HG03442 (cell line): ENCODE measurements around the gene SLC2A8.
A peak's percentile ranks its signal among the peaks of the same experiment; 100 is the strongest.

Source experiments
- ATAC-seq: cut with Tn5 transposase; IDR thresholded peaks from one replicate; pipeline ENCODE4 v1.9.1; 2021; ENCODE audit warnings: mild to moderate bottlenecking, moderate library complexity; ENCODE audit not compliant: unreplicated experiment

SLC2A8 gene

DNA sequence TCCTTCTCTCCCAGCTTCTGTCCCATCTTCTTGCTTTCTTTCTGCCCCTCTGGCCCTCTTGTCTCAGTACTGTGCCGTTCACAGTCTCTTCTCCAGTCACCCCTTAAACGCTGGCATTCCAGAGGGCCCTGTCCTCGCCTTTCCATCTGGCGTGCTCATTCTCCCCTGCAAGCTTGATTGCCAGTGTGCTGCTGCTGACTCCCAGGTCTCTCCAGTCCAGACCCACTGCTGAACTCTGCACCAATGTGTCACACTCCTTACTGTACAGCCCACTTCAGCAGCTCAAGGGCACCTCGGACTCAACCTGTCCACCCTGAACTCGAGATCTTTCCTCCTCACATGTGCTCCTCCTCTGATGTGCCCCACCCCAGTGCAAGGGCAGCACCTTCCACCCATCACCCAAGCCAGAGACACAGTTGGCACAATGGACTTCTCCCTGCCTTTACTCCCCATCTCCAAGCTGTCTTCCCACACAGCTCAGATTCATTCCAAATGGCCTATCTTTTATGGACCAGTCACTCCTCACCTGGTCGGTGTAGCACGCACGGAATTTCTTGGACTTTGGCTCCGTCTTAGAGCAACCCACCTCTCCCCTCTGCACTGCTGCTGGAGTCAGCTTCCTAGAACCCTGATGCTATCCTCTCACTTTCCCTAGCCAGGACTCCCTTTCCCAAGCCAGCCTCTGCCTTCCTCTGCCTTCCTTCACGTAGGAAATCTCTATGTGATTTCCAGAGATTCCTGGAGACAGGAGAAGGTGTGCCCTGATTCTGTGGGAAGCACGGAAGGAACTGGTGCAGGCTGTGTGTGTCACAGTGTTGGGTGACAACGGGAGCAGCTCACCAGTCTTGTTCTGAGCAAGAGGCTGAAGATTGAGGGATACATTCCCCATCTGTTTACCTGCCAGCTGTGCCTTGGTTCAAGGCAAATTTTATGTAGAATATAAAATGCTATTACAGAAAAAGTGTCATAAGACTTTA lies 26.0 kb upstream of the SLC2A8 start:
- no peak for ATAC-seq

DNA sequence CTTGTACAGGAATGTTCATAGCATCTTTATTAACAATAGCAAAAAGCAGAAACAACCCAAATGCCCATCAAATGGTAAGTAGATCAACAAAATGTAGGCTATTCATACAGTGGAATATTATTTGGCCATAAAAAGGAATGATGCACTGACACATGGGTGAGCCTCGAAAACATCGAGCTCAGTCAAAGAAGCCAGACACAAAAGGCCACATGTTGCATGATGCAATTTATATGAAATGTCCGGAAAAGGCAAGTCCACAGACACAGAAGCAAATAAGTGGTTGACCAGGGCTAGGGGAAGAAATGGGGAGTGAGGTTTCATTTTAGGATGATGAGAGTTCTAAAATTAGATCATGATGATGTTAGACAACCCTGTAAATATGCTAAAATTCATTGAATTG lies 16.5 kb upstream of the SLC2A8 start:
- no peak for ATAC-seq

DNA sequence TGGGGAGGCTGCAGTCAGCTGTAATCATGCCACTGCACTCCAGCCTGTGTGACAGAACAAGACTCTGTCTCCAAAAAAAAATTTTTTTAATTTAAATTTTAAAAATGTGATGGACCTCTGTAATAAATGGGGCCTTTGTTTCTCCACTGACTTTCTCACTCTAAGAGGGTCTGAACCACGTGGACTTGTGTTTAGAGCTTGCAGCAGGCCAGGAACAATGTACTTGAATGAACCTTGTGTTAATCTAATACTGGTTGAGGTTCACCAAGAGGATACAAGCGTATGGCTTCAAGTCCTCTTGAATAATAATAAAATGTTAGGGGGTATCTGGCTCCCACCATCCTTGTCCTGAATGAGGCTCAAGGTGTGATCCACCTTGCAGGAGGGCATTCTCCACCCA lies 14.4 kb upstream of the SLC2A8 start:
- no peak for ATAC-seq

DNA sequence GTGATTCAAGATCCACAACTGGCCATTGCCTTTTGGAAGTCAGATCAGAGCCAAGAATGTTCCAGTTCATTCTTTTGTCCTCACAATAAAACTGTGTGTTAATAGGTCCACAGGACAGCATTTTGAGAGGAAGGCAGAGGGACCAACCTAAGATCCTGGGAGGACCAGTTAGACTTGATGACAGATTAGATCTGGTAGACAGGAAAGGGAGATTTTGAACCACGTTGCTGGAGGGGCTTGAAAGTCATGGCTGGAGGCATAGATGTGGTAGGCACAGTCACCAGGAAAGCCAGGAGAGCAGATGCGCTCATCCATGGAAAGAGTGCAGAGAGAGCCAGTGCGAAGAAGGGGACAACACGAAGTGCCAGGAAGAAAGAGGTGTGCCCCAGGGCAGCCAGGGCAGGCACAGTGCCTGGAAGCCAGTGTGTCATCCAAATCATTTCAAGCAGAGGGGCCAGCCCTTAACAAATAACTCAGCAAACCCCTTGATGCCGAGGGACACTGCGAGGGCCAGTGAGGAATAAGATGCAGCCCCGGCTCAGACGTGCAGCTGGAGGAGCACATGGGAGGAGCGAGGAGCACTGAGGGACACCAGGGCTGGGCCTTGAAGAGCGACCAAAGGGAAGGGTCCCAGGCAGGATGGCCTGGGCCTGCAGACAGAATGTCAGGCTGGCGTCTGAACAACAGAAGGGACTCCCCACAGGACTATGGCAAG lies 12.8 kb upstream of the SLC2A8 start:
- no peak for ATAC-seq

DNA sequence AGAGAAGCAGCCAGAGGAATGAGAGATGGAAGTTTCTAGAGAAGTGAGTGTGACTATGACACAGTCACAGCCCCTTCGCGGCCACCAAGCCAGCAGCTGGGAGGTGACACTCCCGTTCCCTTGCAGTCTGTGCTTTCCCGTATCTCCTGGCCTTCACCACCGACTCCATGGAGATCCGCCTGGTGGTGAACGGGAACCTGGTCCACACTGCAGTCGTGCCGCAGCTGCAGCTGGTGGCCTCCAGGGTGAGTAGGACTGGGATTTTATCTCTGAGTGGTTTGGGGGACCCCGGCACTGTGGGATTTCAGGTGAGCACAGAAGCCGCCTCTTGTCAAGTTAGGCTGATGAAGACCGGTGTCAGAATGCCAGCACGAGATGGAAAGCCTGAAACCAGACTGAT lies 12.1 kb upstream of the SLC2A8 start:
- no peak for ATAC-seq

DNA sequence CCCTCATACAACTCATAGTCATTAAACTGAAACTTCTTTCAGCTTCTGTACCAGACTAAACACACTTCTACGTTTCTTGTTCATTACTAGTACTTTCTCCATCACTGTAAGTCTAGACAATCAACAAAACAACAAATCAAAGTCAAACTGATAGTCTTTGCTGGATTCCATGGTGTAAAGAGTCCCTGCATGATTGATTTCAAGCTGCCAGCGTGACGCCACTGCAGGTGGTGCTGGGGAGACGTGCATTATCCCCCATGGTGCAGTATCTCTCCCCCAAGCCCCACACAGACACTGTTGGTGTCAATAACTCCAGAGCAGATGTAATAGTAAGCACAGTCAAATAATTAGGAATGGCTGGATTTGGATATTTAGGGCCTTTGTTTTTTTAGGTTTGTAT lies 10.7 kb upstream of the SLC2A8 start:
- no peak for ATAC-seq

DNA sequence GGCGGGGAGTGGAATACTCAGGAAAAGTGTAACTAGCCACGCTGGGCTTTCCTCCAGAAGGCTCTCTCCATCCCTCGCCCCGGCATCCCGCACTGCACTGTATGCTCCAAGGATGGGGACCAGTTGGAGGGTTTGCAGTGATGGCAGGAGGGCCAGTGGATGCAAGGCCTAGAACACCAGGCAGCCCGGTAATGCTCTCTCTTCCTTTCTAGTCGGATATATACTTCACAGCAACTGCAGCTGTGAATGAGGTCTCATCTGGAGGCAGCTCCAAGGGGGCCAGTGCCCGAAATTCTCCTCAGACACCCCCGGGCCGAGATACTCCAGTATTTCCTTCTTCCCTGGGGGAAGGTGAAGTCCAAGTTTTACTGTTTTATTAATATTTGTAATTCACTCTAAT lies 10.0 kb upstream of the SLC2A8 start:
- no peak for ATAC-seq

DNA sequence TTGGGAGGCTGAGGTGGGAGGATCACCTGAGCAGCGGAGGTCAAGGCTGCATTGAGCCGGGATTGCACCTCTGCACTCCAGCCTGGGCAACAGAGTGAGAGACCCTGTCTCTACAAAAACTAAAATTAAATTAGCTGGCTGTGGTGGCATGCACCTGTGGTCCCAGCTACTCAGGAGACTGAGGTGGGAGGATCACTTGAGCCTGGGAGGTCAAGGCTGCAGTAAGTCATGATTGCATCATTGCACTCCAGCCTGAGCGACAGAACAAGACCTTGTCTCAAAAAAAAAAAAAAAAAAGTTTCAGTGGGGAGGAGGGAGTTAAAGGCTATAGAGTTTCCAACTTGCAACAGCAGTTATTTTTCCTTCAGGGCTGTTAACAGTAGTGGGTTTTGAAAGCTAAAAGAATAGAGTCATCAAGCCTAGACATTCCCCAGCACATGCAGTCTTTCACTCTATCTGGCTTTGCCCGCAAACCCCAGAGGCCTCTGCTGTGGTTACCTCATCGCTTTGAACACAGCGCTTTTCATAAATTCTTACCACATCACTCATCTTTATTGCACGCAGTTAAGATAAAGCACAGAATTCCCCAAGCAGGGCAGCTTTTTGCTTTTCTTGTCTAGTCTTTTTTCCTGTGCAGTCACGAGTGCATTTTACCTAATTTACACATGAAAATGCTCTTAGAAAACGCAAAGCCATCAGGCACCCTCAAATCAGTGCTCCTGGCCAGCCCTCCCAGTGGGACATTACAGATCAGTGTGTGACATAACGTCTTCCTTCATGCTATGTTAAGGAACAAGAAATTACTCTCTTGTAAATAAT lies 8.7 kb upstream of the SLC2A8 start:
- peak; percentile 82 for ATAC-seq

DNA sequence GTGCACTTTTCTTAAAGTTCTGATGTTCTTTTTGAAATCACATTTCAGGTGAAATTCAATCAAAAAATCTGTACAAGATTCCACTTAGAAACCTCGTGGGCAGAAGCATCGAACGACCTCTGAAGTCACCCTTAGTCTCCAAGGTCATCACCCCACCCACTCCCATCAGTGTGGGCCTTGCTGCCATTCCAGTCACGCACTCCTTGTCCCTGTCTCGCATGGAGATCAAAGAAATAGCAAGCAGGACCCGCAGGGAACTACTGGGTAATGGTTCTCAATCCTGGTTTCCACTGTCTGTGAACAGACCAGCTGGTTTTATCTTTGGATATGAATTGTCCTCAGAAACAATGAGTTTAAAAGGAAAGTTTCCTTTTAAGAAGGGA lies 8.1 kb upstream of the SLC2A8 start:
- ATAC-seq: peak; percentile 7

DNA sequence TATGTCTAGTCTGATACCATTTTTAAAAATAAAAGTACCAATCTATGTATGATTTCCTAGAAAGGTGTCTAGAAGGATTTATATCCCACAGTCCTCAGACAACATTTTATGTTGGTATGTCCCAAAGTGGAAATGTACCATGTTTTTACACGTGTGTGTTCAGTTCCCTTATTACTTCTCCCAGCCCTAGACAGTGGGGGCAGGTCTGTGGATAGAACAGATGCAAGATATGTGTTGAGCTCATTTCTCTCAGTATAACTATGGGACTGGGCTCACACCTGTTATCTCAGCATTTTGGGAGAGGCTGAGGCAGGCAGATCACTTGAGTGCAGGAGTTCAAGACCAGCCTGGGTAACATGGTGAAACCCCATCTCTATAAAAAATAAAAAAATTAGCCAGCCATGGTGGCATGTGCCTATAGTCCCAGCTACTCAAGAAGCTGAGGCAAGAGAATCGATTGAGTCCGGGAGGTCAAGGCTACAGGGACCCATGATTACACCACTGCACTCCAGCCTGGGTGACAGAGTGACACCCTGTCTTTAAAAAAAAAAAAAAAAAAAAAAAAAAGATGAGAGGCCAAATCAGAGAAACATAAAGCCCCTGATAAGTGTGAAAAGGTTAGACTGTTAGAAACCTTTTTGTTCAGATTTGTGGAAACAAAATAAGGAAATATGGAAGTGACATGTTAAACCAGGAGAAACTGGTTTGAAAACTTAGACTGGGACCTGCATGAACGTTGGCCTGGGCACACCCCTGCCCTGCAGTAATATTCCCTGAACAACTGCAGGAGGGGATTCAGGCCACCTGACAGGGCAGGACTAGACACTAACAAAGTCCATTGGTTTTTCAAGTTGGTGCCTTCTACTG lies 7.4 kb upstream of the SLC2A8 start:
- no peak for ATAC-seq

DNA sequence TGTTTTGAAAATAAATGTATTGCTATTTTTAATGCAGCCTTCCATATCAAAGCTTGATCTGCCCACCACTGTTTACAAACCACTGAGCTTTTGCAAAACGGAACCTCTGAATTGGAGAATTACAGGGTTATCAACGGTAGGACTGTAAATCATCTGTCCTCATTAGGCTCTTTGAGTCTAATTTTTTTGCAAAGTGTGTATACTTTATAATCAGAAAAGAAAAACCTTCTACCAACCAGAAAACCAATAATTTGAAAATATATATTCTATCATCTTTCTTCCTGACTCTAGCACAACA lies 6.8 kb upstream of the SLC2A8 start:
- ATAC-seq: no peak

DNA sequence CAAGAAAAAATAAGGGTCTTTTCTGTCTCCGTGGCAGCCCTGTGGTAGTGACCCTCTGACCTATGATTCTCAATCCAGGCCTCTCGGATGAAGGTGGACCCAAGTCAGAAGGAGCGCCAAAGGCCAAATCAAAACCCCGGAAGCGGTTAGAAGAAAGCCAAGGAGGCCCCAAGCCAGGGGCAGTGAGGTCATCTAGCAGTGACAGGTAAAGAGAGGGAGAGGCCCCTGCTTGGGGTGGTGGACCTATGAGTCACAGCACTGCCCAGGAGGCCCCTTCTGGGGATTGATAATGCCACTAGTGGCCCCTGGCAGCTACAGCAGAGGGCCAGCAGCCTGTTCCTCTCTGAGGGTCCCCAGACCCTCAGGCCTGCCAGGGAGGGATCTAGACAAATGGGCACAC lies 6.4 kb upstream of the SLC2A8 start:
- no peak for ATAC-seq

DNA sequence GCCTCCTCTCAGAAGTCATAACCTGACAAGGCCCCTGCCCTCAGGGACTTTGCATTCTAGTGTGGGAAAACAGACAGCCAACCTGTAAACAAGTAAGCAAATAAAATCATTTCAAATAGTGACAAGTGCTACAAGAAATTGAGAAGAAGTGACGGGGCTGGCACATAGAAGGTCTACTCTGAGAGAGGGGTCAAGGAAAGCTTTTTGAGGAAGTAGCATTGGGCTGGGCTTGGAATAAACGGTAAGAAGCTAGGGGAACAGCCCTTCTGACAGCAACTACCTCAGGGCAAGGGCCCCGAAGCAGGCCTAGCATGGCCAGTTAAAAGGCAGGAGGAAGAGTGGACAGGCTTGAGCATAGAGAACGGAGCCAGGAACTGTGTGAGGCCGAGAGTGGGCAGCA lies 4.8 kb upstream of the SLC2A8 start:
- no peak for ATAC-seq

DNA sequence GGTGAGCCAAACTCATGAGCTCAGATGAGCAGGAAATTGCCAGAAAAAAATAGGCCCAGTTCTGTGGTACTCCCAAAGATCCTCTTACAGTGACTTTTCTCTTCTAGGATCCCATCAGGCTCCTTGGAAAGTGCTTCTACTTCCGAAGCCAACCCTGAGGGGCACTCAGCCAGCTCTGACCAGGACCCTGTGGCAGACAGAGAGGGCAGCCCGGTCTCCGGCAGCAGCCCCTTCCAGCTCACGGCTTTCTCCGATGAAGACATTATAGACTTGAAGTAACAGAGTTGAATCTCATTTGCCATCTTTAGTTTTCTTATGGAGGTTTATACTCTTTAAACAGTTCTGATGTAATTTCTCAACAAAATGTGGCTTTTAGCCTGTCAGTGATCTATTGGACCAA lies 4.0 kb upstream of the SLC2A8 start:
- ATAC-seq: no peak

DNA sequence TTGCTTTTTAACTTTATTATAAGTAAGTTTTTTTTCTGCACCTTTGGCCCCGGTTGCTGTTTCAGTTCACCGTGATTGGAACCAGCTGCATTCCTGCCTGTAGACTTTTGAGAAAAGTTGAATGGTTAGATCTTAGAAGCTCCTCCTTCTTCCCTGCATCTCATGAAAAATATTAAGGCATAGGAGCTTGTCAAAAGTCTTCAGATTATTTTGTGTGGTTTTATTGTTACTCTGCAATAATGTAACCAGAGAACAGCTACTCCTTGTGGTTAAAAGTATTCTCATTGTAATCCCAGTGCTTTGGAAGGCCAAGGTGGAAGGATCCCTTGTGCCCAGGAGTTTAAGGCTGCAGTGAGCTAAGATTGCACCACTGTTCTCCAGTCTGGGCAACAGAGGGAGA lies 3.3 kb upstream of the SLC2A8 start:
- no peak for ATAC-seq

DNA sequence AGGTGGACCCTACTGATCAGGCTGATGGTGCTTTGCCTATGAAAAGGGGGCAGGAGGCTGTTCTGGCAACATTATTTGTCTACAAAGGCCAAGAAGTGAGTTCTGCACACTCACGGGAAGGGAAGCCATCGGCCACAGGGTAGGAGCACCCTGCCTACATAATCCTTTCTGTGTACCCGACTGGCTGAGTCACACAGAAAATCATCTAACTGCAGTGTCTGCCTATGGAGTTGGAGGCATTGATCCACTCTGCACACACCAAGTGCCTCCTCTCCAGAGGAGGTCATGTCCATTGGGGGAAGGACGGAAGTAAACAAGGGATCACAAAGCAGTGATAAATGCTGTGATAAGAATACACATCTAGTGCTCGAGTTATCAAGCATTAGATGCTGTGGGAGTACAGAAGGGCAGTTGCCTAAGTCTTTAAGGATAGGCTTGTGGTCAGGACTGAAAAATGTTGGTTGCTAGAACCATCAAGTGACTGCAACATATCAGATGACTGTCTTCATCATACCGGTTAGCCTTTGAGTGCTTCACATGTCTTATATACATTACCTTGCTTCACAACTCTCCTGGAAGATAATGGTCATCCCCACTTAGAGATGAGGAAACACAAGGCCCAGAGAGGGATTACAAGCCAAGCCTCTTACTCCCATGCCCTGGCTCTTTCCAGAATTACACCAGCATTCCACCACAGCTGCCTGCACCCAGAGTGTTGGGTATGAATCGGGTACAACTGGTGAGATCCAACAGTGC lies 1.3 kb upstream of the SLC2A8 start:
- ATAC-seq: no peak

DNA sequence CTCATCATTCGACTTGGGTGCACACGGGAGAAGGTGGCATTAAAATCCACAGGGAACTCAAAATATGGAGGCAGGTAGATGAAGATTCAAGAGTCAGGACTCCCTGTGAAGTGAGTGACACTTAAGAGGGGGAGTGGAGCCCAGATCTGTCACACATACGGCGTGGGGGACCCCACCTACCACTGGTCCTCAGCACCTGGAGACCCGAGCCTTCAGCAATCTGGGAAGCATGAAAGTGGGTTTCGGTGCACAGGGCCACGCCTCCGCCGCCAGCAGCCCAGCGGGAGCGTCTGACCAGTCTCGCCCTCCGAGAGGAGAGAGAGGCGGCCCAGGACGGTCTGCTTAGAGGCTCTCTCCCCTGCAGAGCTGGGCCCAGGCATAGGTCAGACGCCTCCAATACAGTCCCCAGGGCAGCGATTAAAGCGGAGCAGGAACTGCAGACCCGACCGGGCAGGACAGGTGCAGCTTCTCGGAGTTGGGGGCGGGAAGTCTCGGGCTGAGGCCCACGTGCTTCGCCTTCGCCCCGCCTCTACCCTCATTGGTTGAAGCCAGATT lies 639 bp upstream of the SLC2A8 start:
- ATAC-seq: no peak

DNA sequence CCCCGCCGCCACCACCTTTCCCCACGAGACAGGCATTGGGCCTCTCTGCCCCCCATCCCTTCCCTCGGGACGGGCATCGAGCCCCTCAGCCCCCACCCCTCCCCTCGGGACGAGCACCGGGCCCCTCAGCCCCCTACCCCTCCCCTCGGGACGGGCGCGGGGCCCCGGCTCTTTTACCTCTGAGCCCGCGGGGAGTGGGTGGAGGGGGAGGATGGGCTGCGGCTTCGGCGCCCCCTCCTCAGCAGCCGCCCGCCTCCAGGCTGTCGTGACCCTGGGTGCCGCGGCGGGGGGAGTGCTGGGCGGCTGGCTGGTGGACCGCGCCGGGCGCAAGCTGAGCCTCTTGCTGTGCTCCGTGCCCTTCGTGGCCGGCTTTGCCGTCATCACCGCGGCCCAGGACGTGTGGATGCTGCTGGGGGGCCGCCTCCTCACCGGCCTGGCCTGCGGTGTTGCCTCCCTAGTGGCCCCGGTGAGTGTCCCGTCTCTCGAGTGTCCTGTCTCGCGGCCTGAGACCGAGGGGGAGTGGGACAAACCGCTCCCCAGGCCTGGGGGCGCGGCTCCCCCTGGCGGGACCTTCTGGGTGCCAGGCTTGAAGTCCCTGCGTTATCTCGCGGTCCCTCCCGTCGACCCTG lies 791 bp downstream of the SLC2A8 start:
- ATAC-seq: no peak

DNA sequence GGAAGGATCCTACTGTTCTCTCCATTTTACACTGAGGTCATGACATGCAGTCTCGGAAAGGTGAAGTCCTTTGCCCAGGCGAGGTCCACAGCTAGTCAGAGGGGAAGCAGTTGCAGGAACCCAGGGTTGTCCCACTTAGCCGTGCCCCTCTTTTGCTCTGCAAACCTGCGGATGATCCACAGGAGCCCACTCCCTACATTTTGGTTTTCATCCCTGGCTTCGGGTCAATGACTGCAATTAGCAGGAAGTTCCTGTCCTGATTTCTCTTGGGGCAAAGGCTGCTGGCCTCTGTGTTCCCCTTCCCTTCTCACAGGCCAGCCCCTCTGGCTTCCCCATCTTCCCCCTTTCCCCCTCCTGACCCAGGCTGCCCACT lies 1.3 kb downstream of the SLC2A8 start:
- no peak for ATAC-seq
